Thyroid gland (tissue), 4 donors: ENCODE data around the gene NDUFA11.

Experiments used
- CTCF ChIP-seq, 6 experiments: fragments of 200-600 bp in 3 of 6; fragments of 450-650 bp in 3 of 6; sonication (generic) in 3 of 6; IDR thresholded peaks; one replicate each; pipeline ENCODE4 v1.5.1; 2016 to 2019; ENCODE audit warnings: antibody characterized with exemption in 6 of 6, mild to moderate bottlenecking in 2 of 6, inconsistent platforms in 1 of 6, moderate library complexity in 1 of 6
- POLR2A ChIP-seq, 2 donors: fragments of 450-650 bp; IDR thresholded peaks; one replicate each; pipeline ENCODE4 v1.6.1; 2017; ENCODE audit warnings: antibody characterized with exemption in 2 of 2, mild to moderate bottlenecking in 2 of 2, moderate library complexity in 1 of 2

- TF ChIP-seq CTCF (IDR thresholded peaks at IDR 0.05) (no peak), POLR2A (IDR thresholded peaks at IDR 0.05) (no peak)
These were observed 52.8 kb downstream of the NDUFA11 start for GRCh38 chr19:5850743-5851293.
